ENCODE data around the gene DGKB.
"Not testable (repeated sequence)": the region's sequence is repeated elsewhere in the genome, so short reads cannot be mapped to it uniquely, and the experiment has no call there.

Gene DGKB

DNA sequence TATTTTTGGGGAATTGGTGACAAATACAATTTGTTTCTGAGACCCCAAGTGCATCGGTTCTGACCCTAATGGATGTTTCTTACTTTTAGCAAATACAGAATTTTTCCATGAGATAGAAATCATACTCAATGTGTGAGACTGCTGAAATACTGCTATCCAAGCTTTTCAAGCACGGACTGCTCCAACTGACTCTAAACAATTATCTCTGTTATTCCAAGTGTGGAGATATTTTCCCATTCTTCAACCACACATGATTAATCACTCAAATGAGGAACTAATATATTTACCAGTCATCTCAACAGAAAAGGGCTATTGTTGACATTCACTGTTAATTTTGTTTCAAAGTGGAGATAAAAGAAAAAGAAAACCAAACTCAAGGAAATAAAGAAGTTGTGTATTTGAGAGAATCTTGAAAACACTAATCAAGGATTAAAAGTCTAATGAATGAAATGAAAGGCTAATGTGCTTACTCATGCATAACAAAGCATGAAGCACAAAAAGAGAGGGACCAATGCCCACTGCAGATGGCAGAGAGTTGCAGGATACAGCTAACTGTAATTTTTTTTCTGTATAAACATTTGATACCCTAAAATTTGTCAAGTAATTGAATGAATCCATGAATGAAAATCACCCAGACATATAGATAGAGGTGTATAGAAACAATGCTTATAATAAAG, 423.6 kb downstream of the DGKB start:
- TF ChIP-seq SNAI2 (CRISPR knock-in tag; IDR thresholded peaks at IDR 0.05) (no peak), ARNTL (CRISPR knock-in tag; IDR thresholded peaks at IDR 0.05; ENCODE audit: borderline replicate concordance, low read depth) (no peak), PPARA (CRISPR knock-in tag; IDR thresholded peaks at IDR 0.05; ENCODE audit: borderline replicate concordance) (no peak), ZNF565 (CRISPR knock-in tag; conservative IDR thresholded peaks at IDR 0.05; ENCODE audit: low read depth) (no peak), CSDC2 (CRISPR knock-in tag; IDR thresholded peaks at IDR 0.05) (no peak)
- TF ChIP-seq, protein P1, sequence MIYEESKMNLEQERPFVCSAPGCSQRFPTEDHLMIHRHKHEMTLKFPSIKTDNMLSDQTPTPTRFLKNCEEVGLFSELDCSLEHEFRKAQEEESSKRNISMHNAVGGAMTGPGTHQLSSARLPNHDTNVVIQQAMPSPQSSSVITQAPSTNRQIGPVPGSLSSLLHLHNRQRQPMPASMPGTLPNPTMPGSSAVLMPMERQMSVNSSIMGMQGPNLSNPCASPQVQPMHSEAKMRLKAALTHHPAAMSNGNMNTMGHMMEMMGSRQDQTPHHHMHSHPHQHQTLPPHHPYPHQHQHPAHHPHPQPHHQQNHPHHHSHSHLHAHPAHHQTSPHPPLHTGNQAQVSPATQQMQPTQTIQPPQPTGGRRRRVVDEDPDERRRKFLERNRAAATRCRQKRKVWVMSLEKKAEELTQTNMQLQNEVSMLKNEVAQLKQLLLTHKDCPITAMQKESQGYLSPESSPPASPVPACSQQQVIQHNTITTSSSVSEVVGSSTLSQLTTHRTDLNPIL (CRISPR knock-in tag; IDR thresholded peaks at IDR 0.05; ENCODE audit: low read depth), result no peak
- TF ChIP-seq, protein P2, sequence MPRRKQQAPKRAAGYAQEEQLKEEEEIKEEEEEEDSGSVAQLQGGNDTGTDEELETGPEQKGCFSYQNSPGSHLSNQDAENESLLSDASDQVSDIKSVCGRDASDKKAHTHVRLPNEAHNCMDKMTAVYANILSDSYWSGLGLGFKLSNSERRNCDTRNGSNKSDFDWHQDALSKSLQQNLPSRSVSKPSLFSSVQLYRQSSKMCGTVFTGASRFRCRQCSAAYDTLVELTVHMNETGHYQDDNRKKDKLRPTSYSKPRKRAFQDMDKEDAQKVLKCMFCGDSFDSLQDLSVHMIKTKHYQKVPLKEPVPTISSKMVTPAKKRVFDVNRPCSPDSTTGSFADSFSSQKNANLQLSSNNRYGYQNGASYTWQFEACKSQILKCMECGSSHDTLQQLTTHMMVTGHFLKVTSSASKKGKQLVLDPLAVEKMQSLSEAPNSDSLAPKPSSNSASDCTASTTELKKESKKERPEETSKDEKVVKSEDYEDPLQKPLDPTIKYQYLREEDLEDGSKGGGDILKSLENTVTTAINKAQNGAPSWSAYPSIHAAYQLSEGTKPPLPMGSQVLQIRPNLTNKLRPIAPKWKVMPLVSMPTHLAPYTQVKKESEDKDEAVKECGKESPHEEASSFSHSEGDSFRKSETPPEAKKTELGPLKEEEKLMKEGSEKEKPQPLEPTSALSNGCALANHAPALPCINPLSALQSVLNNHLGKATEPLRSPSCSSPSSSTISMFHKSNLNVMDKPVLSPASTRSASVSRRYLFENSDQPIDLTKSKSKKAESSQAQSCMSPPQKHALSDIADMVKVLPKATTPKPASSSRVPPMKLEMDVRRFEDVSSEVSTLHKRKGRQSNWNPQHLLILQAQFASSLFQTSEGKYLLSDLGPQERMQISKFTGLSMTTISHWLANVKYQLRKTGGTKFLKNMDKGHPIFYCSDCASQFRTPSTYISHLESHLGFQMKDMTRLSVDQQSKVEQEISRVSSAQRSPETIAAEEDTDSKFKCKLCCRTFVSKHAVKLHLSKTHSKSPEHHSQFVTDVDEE (CRISPR knock-in tag; IDR thresholded peaks at IDR 0.05), result no peak
- no peak for ATAC-seq

DNA sequence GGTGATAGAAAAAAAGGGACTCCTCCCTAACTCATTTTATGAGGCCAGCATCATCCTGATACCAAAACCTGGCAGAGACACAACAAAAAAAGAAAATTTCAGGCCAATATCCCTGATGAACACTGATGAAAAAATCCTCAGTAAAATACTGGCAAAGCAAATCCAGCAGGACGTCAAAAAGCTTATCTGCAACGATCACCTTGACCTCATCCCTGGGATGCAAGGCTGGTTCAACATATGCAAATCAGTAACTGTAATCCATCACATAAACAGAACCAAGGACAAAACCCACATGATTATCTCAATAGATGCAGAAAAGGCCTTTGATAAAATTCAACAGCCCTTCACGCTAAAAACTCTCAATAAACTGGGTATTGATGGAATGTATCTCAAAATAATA, 440.8 kb downstream of the DGKB start:
- ATAC-seq, result not testable (repeated sequence)

DNA sequence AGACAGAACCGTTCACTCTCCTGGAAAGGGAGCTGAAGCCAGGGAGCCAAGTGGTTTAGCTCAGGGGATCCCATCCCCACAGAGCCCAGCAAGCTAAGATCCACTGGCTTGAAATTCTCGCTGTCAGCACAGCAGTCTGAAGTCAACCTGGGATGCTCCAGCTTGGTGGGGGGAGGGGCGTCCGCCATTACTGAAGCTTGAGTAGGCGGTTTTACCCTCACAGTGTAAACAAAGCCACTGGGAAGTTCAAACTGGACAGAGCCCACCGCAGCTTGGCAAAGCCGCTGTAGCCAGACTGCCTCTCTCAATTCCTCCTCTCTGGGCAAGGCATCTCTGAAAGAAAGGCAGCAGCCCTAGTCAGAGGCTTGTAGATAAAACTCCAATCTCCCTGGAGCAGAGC, 443.7 kb downstream of the DGKB start:
- not testable (repeated sequence) for ATAC-seq

- ATAC-seq, result peak; percentile 94
- TF ChIP-seq ISL1 (CRISPR knock-in tag; IDR thresholded peaks at IDR 0.05), result no peak
- TF ChIP-seq, protein P2 (CRISPR knock-in tag; IDR thresholded peaks at IDR 0.05), result no peak
- TF ChIP-seq ZC3H10 (CRISPR knock-in tag; IDR thresholded peaks at IDR 0.05), result no peak
- TF ChIP-seq PPARA (CRISPR knock-in tag; IDR thresholded peaks at IDR 0.05; ENCODE audit: borderline replicate concordance), result no peak
- no peak for TF ChIP-seq RARB (CRISPR knock-in tag; IDR thresholded peaks at IDR 0.05)
These were observed 444.7 kb downstream of the DGKB start for GRCh38 chr7:14457568-14458453.

DNA sequence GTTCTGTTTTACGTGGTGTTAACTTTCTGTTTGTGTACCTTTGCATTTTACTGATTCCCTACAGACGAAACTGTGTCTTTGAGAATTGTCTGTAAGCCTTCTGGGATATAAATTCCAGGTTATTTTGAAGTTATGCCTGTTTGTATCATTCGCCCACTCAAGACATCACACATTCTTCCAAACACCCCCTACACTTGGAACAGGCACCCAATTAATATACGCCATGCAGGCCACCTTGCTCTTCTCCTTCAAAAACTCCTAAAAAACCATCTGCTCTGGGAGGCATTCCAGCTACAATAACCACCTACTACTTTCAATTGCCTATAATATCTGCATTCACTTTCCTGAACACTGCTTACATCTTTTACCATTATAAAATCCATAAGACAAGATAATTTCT, 453.3 kb downstream of the DGKB start:
- TF ChIP-seq ZNF70 (CRISPR knock-in tag; IDR thresholded peaks at IDR 0.05), result no peak
- no peak for TF ChIP-seq ZFP3 (CRISPR knock-in tag; IDR thresholded peaks at IDR 0.05)
- no peak for TF ChIP-seq ZNF565 (CRISPR knock-in tag; conservative IDR thresholded peaks at IDR 0.05; ENCODE audit: low read depth)
- no peak for TF ChIP-seq POU6F1 (CRISPR knock-in tag; IDR thresholded peaks at IDR 0.05; ENCODE audit: borderline replicate concordance, low read depth)
- TF ChIP-seq, protein P1 (CRISPR knock-in tag; IDR thresholded peaks at IDR 0.05; ENCODE audit: low read depth), result no peak
- TF ChIP-seq SNAI2 (CRISPR knock-in tag; IDR thresholded peaks at IDR 0.05), result no peak
- no peak for TF ChIP-seq ZC3H10 (CRISPR knock-in tag; IDR thresholded peaks at IDR 0.05)
- no peak for TF ChIP-seq CSRNP3 (CRISPR knock-in tag; IDR thresholded peaks at IDR 0.05)
- no peak for TF ChIP-seq PPARA (CRISPR knock-in tag; IDR thresholded peaks at IDR 0.05; ENCODE audit: borderline replicate concordance)
- TF ChIP-seq TOX (CRISPR knock-in tag; IDR thresholded peaks at IDR 0.05; ENCODE audit: borderline replicate concordance), result no peak
- ATAC-seq, result no peak

Measured in SK-N-SH treated with all-trans-retinoic acid at 6 μM for 48 hours (cell line).